MG63 (cell line): ENCODE data around the gene EPHA3. TPM values are rescaled to one million over a fixed set of nuclear protein-coding genes. Genes with fewer than 3 reads are reported as not detected.

ENCODE experiments used
- DNase-seq: peaks from one replicate; pipeline ENCODE4 v3.0.0-alpha.2; 2020
- H3K27me3 ChIP-seq: fragments of 250-450 bp; sonication (Bioruptor Pico); 2 replicates; pipeline ENCODE4 v1.5.1; 2020; ENCODE audit warnings: mild to moderate bottlenecking, moderate library complexity
- H3K36me3 ChIP-seq: fragments of 250-450 bp; sonication (Bioruptor Pico); 2 replicates; pipeline ENCODE4 v1.5.1; 2020; ENCODE audit warnings: mild to moderate bottlenecking, moderate library complexity
- H3K4me3 ChIP-seq: fragments of 250-450 bp; sonication (Bioruptor Pico); 2 replicates; pipeline ENCODE4 v1.5.1; 2020; ENCODE audit warnings: mild to moderate bottlenecking, moderate library complexity
- H3K9me3 ChIP-seq: fragments of 250-450 bp; sonication (Bioruptor Pico); 2 replicates; pipeline ENCODE4 v1.5.1; 2020; ENCODE audit warnings: mild to moderate bottlenecking, moderate library complexity
- total RNA-seq: library from RNA; depleted of rRNA; stranded (reverse); fragments of >200 nt; shearing (Covaris generic); gene quantifications from 2 replicates; pipeline ENCODE4 v1.2.3, GENCODE V29; 2014; ENCODE audit warnings: low replicate concordance

EPHA3 gene
- total RNA-seq, 1 experiment from 2014 or later: 0.30 TPM

- Histone ChIP-seq H3K9me3 (no peaks in the 10 kb centered on the region), H3K4me3 (no peak overlapping the region), H3K27me3 (no peaks in the 10 kb centered on the region), H3K36me3 (no peaks in the 10 kb centered on the region)
- no peak for DNase-seq
These were observed 143.3 kb downstream of the EPHA3 start for GRCh38 chr3:89250742-89251141.

DNA sequence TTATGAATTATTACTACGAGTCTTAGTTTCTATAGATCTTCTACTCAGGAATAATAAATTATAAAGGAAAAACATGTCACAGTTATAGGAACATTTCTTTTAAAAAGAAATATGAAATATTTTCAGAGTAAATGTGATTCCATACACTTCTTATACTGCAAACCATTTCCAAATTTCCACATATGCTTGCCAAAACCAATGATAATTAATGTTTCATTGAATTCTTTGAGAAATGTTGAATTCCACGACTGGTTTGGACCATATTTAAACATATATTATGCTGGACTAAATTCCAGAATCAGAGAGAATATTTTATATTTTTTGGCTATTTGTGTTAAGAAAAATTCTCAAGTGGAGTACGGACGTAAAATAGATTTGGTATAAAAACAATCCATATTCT is 144.6 kb downstream of the EPHA3 start:
- H3K9me3 ChIP-seq: no peaks in the 10 kb centered on the region
- no peak overlapping the region for H3K4me3 ChIP-seq
- H3K27me3 ChIP-seq: no peaks in the 10 kb centered on the region
- no peaks in the 10 kb centered on the region for H3K36me3 ChIP-seq
- no peak for DNase-seq

- H3K27me3 ChIP-seq: no peaks in the 10 kb centered on the region
- H3K9me3 ChIP-seq: no peaks in the 10 kb centered on the region
- H3K36me3 ChIP-seq: no peaks in the 10 kb centered on the region
- no peak overlapping the region for H3K4me3 ChIP-seq
- DNase-seq: no peak
These were observed 145.4 kb downstream of the EPHA3 start for GRCh38 chr3:89252860-89253259.

DNA sequence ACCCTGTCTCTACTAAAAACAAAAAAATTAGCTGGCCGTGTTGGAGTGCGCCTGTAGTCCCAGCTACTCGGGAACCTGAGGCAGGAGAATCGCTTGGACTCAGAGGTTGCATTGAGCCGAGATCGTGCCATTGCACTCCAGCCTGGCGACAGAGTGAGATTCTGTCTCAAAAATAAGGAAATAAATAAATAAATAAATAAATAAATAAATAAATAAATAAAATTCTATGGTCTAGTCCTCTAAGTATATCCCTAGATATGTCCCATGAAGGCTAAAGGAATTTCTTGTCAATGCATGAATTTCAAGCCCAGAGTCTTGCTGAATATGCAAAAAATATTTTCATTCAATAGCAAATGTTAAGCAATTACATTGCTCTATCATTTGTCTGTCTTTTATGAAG is 149.0 kb downstream of the EPHA3 start:
- Histone ChIP-seq H3K9me3 (no peaks in the 10 kb centered on the region), H3K27me3 (no peaks in the 10 kb centered on the region), H3K36me3 (no peaks in the 10 kb centered on the region), H3K4me3 (no peak overlapping the region)
- no peak for DNase-seq

- Histone ChIP-seq H3K36me3 (no peaks in the 10 kb centered on the region), H3K9me3 (no peaks in the 10 kb centered on the region), H3K27me3 (no peaks in the 10 kb centered on the region), H3K4me3 (no peak overlapping the region)
- DNase-seq: no peak
These were observed 149.5 kb downstream of the EPHA3 start for GRCh38 chr3:89256882-89257281.

- Histone ChIP-seq H3K36me3 (no peaks in the 10 kb centered on the region), H3K9me3 (no peaks in the 10 kb centered on the region), H3K4me3 (no peak overlapping the region), H3K27me3 (no peaks in the 10 kb centered on the region)
- DNase-seq: no peak
These were observed 153.3 kb downstream of the EPHA3 start for GRCh38 chr3:89260721-89261120.

- H3K36me3 ChIP-seq: no peaks in the 10 kb centered on the region
- no peak overlapping the region for H3K4me3 ChIP-seq
- DNase-seq: no peak
- no peaks in the 10 kb centered on the region for H3K27me3 ChIP-seq
- no peaks in the 10 kb centered on the region for H3K9me3 ChIP-seq
These were observed 154.3 kb downstream of the EPHA3 start for GRCh38 chr3:89261673-89262072.

DNA sequence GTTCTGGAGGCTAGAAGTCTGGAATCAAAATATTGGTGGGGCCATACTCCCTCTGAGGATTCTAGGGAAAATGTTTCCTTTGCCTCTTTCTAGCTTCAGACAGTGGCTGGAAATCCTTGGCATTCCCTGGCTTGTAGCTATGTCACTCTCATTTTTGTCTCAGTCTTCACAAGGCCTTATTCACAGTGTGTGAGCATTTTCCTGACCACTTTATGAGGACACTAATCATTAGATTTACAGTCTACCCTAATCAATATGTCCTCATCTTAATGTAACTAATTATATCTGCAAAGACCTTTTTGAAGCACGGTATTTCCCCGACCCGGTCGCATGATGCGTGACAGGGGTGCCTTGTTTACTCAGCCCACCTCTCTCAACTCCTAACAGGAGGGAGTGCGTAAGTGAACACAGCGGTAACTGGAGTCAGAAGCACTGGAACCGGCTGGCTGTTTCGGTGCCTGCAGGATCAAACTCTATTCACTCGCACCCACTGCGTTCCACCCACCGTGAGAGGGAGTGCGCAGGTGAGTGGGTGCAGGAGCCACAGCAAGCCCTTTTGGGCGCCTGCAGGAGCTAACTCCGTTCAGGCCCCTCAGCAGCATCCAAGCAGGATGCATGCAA is 155.0 kb downstream of the EPHA3 start:
- Histone ChIP-seq H3K27me3 (no peaks in the 10 kb centered on the region), H3K4me3 (no peak overlapping the region), H3K36me3 (no peaks in the 10 kb centered on the region), H3K9me3 (no peaks in the 10 kb centered on the region)
- DNase-seq: no peak

- H3K4me3 ChIP-seq: no peak overlapping the region
- no peak for DNase-seq
- no peaks in the 10 kb centered on the region for H3K9me3 ChIP-seq
- H3K36me3 ChIP-seq: no peaks in the 10 kb centered on the region
- H3K27me3 ChIP-seq: no peaks in the 10 kb centered on the region
These were observed 156.7 kb downstream of the EPHA3 start for GRCh38 chr3:89264037-89264560.

DNA sequence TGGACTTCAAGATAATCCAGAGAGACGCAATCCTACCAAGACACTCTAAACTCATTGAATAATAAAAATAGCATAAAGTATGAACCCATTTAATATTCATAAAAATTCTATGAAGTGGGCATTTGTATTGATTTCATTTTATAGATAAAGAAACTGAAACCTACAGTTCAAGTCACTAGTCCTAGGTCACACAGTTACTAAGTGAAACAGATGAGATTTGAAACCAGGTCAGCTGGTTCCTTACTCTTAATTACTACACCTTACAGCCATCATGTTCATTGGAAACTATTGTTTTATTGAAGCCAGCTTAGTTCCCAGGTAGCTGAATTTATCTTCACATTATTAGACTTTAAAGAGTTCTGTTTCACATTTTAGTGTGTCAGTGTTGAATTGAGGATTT is 158.7 kb downstream of the EPHA3 start:
- no peak for DNase-seq
- H3K9me3 ChIP-seq: no peaks in the 10 kb centered on the region
- no peaks in the 10 kb centered on the region for H3K36me3 ChIP-seq
- H3K27me3 ChIP-seq: no peaks in the 10 kb centered on the region
- no peak overlapping the region for H3K4me3 ChIP-seq

GRCh38 chr3:89268059-89268458 is 160.6 kb downstream of the EPHA3 start:
- no peak for DNase-seq
- H3K36me3 ChIP-seq: no peaks in the 10 kb centered on the region
- no peaks in the 10 kb centered on the region for H3K9me3 ChIP-seq
- no peak overlapping the region for H3K4me3 ChIP-seq
- H3K27me3 ChIP-seq: no peaks in the 10 kb centered on the region

DNA sequence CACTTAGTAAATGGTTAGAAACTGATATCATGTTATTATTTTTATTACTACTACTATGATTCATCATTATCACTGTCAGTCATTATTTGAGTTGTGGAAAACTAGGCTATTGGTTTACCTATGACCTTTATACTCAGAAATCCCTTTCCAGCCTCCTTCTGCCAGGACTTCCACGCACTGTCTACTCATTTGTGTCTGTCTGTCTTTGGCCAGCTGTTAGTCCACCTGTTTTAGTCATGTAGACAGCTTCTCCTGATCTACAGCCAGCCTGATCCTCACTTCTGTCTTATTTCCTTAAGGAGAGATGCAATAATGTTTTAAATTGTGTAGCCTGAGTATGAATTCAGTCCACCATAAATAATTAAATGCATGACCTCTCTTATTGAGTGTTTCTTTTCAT is 162.8 kb downstream of the EPHA3 start:
- Histone ChIP-seq H3K4me3 (no peak overlapping the region), H3K9me3 (no peaks in the 10 kb centered on the region), H3K36me3 (no peaks in the 10 kb centered on the region), H3K27me3 (no peaks in the 10 kb centered on the region)
- no peak for DNase-seq

DNA sequence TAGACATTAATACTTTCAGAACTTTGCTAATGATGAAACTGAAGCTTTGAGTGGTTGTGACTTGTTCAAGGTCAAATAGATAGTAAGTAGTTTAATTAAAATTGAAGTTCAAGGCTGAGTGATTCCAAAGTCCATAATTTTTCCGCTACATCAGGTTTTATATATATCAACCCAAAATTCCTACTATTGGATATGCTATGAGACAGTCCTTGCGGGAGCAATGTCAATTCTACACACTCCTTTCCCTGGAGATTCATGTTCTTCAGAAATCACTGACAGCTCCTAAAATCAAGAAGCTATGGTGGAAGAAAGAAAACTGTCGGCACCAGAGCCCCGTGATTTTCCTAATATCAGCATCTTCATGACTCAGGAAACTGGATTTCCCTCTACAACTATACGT is 167.6 kb downstream of the EPHA3 start:
- Histone ChIP-seq H3K27me3 (no peaks in the 10 kb centered on the region), H3K36me3 (no peaks in the 10 kb centered on the region), H3K9me3 (no peaks in the 10 kb centered on the region), H3K4me3 (no peak overlapping the region)
- no peak for DNase-seq

DNA sequence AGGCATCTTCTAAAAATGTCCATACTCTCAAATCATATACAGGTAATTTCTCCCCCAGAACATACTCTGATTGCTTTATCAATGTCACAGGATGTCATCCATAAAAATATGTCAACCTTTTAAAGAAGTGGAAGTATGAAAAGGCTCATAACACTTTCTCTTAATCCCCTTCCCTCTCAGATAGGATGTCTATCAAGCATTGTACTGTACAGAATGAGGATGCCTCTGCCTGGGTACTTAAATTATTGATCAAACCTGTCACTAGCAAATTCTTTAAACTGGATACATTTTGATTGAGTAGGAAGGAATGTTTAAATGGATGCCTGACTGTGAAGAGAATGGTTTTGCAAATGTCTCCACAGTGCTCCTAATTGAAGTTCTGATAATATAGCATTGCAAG is 168.7 kb downstream of the EPHA3 start:
- Histone ChIP-seq H3K9me3 (no peaks in the 10 kb centered on the region), H3K27me3 (no peaks in the 10 kb centered on the region), H3K4me3 (no peak overlapping the region), H3K36me3 (no peaks in the 10 kb centered on the region)
- no peak for DNase-seq

DNA sequence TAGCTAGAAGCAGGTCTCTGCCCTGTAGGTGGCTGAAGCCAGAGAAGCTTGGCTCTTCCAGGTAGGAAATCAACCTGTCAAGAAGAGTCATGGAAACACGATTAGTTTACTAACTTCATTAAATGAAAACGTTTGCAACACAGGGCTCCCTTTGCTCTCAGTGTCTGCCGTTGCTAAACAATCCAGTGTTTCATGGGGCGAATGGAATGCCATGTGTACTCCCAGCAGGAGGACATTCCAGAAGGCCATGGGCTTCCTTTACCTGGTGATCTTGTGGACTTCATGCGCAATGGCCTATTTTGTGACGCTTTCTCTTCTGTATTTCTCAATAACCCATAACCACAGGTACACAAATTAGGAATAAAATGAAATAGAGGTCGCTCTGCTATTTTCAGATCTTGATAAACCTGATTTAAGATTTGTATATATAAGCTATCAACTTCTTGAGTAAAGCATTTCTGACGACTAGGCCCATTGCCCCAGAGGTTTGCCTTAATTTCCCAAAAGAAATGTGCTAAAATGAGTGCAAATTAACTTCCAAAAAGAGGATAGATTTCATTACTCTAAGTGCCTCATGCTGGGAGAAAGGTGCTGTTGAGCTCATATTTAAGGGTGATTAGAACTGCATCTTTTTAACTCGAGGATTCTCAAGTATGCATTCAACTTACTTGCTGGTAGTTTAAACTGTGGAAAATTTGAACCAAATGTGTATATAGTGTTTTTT is 171.0 kb downstream of the EPHA3 start:
- Histone ChIP-seq H3K4me3 (no peak overlapping the region), H3K36me3 (no peaks in the 10 kb centered on the region), H3K27me3 (no peaks in the 10 kb centered on the region), H3K9me3 (no peaks in the 10 kb centered on the region)
- DNase-seq: no peak

DNA sequence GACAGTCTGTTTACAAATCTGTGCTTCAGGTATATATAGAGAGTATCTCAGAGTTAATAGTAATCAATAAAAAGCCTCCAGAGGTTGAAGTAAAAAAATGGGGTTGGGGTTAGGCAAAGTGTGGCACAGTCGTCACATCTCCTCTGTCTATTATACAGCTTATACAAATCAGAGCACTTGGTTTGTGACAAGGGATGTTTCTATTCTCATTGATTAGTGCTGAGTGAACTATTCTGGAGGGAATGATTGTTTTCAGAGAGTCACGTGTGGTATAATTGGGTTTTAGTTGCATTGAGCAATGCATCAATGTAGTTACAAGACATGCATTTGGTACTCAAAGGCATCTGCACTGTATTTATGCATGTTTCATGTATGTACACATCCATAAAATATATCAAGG is 172.9 kb downstream of the EPHA3 start:
- no peak overlapping the region for H3K4me3 ChIP-seq
- H3K27me3 ChIP-seq: no peaks in the 10 kb centered on the region
- H3K36me3 ChIP-seq: no peaks in the 10 kb centered on the region
- DNase-seq: no peak
- no peaks in the 10 kb centered on the region for H3K9me3 ChIP-seq

DNA sequence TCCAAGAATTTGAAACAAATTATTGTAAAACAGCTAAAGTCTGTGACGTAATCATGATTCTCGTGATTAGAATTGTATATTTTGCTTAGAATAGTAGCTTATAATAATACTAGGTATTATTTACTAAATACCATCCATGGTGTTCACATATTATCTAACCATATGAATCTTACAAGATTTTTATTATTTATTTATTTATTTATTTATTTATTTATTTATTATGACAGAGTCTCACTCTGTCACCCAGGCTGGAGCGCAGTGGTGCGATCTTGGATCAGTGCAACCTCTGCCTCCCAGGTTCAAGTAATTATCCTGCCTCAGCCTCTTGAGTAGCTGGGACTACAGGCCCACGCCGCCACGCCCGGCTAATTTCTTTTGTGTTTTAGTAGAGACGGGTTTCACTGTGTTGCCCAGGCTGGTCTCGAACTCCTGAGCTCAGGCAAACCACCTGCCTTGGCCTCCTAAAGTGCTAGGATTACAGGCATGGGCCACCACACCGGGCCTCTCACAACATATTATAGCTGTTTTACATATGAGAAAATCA is 173.5 kb downstream of the EPHA3 start:
- no peak overlapping the region for H3K4me3 ChIP-seq
- H3K9me3 ChIP-seq: no peaks in the 10 kb centered on the region
- no peak for DNase-seq
- H3K36me3 ChIP-seq: no peaks in the 10 kb centered on the region
- H3K27me3 ChIP-seq: no peaks in the 10 kb centered on the region
